Coronary artery (tissue), 2 donors: Measurements from ENCODE around the gene HSF2BP.

Source experiments
- DNase-seq: peaks from one replicate; pipeline ENCODE4 v3.0.0-alpha.2; 2017; ENCODE audit warnings: low spot score
- H3K27ac ChIP-seq, 2 donors: fragments of 200-600 bp; sonication (generic); one replicate each; pipeline ENCODE4 v1.5.1; 2016 to 2019
- H3K4me3 ChIP-seq: fragments of 200-600 bp; sonication (generic); 2 replicates; pipeline ENCODE4 v1.5.1; 2016; ENCODE audit warnings: mild to moderate bottlenecking, moderate library complexity
- CTCF ChIP-seq: fragments of 200-600 bp; sonication (generic); IDR thresholded peaks from one replicate; pipeline ENCODE4 v1.5.1; 2019; ENCODE audit warnings: antibody characterized with exemption

Gene HSF2BP

GRCh38 chr21:43603233-43603626 lies 56.1 kb downstream of the HSF2BP start:
- TF ChIP-seq CTCF: no peak
- DNase-seq: no peak
- Histone ChIP-seq H3K27ac (peak overlapping the region in 1 of 2 donors; percentile 64), H3K4me3 (no peak overlapping the region)

GRCh38 chr21:43602266-43603232 lies 56.7 kb downstream of the HSF2BP start:
- no peak for DNase-seq
- Histone ChIP-seq H3K27ac (peak overlapping the region in 1 of 2 donors; percentile 64), H3K4me3 (no peak overlapping the region)
- no peak for TF ChIP-seq CTCF

- no peak for TF ChIP-seq CTCF
- no peak overlapping the region for H3K4me3 ChIP-seq
- H3K27ac ChIP-seq: no peak overlapping the region
- DNase-seq: no peak
These were observed 58.5 kb downstream of the HSF2BP start for GRCh38 chr21:43600642-43601402.

GRCh38 chr21:43599728-43600127 lies 59.6 kb downstream of the HSF2BP start:
- no peak for DNase-seq
- no peak overlapping the region for H3K27ac ChIP-seq
- no peak for TF ChIP-seq CTCF
- H3K4me3 ChIP-seq: no peak overlapping the region

- Histone ChIP-seq H3K4me3 (no peak overlapping the region), H3K27ac (peak overlapping the region in 1 of 2 donors; percentile 26)
- no peak for DNase-seq
- TF ChIP-seq CTCF: no peak
These were observed 60.7 kb downstream of the HSF2BP start for GRCh38 chr21:43598416-43599120.

GRCh38 chr21:43597540-43598250 lies 61.6 kb downstream of the HSF2BP start:
- no peak overlapping the region for H3K4me3 ChIP-seq
- DNase-seq: no peak
- TF ChIP-seq CTCF: no peak
- H3K27ac ChIP-seq: no peak overlapping the region
